SK-N-MC (cell line): ENCODE measurements around the gene COG6.

Experiments used
- DNase-seq: peaks from one replicate; pipeline ENCODE4 v3.0.0-alpha.2; 2011; ENCODE audit warnings: low read depth, low spot score
- H3K27ac ChIP-seq: fragments of 200-600 bp; sonication (generic); 2 replicates; pipeline ENCODE4 v1.5.1; 2016; ENCODE audit warnings: mixed run types
- H3K36me3 ChIP-seq: fragments of 200-600 bp; sonication (generic); 2 replicates; pipeline ENCODE4 v1.6.1; 2017; ENCODE audit warnings: antibody characterized with exemption, low read length, mixed read lengths; ENCODE audit not compliant: insufficient read depth
- H3K4me3 ChIP-seq: fragments of 200-600 bp; sonication (generic); 2 replicates; pipeline ENCODE4 v1.5.1; 2016
- H3K9ac ChIP-seq: fragments of 200-600 bp; sonication (generic); 2 replicates; pipeline ENCODE4 v1.8.0; 2017; ENCODE audit warnings: mixed run types, mixed read lengths; ENCODE audit not compliant: insufficient read length
- H3K9me3 ChIP-seq: fragments of 200-600 bp; sonication (generic); 2 replicates; pipeline ENCODE4 v1.6.1; 2017; ENCODE audit warnings: low read depth, mild to moderate bottlenecking, antibody characterized with exemption, low read length, moderate library complexity, mixed read lengths
- EZH2 ChIP-seq: fragments of 200-600 bp; sonication (generic); IDR thresholded peaks from one replicate; pipeline ENCODE4 v1.6.1; 2017; ENCODE audit warnings: antibody characterized with exemption
- FOXP2 ChIP-seq: optimal IDR thresholded peaks from 2 replicates; pipeline ENCODE3; 2011; ENCODE audit warnings: mild to moderate bottlenecking, moderate library complexity; ENCODE audit not compliant: insufficient read depth; ENCODE audit errors: extremely low read length, control extremely low read depth
- POLR2AphosphoS5 ChIP-seq: IDR thresholded peaks from 2 replicates; pipeline ENCODE4 v1.6.1; 2012; ENCODE audit warnings: mild to moderate bottlenecking, low read depth, low read length, borderline replicate concordance

The COG6 gene

DNA sequence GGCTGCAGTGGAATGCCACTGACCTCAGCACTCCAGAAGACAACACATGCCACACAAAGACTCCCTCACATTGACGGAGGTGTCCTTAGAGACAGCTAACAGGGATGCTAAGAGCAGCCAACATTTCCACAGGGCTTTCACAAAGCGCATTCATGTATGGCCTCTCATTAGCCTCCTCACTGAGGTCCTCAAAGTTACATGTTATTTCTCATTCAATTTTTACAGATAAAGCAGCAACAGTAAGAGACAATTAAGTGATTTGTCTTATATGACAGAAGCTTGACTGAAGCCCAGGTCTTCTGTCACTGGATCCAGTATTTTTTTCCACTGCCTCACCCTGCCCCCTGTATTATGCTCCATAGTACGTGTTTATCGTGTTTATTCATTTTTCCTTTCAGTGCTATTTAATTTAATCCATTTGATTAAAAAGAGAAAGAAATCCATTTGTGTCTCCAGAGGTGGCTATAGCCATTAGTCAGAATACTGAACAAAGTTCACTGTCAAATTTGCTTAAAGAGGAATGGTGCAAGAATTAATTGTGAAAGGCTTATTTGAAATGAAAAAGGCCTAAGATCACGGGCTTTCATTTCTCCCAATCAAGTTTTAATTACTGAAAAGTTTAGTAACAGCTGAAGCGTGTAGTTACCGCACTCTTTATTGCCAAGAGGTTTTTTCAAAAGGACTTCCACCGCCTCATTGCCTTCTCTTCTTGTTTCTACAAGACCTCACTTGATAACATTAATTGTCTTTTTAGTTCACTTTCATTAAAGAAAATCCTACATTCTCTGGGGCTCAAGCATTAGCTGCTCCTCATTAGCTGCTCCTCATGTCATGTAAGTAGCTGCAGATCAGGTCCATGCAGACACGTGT is 115.0 kb downstream of the COG6 start:
- DNase-seq = no peak
- H3K27ac ChIP-seq = no peak overlapping the region
- TF ChIP-seq FOXP2 = no peak
- no peak for TF ChIP-seq POLR2AphosphoS5
- TF ChIP-seq EZH2 = no peak
- no peaks in the 10 kb centered on the region for H3K9me3 ChIP-seq
- H3K4me3 ChIP-seq = no peak overlapping the region
- H3K36me3 ChIP-seq = no peaks in the 10 kb centered on the region
- H3K9ac ChIP-seq = no peak overlapping the region

DNA sequence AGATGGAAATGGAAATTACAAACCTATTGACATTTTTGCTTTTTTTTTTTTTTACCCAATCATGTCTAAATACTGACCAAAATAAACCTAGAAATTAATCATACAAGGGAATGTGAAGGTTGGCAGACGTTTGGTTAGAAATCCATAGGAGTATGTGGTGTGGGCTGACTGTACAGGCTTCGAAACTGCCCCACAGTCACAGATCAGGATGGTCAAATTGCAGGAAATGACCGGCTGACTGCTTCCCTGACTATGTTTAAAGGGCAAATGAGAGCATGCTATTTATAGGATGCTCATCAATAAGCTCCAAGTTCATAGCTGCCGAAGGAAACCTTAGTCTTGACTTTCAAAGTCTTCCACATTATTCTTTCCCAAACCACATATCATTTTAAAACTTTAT is 118.4 kb downstream of the COG6 start:
- no peak for TF ChIP-seq FOXP2
- no peak for TF ChIP-seq EZH2
- TF ChIP-seq POLR2AphosphoS5 = no peak

DNA sequence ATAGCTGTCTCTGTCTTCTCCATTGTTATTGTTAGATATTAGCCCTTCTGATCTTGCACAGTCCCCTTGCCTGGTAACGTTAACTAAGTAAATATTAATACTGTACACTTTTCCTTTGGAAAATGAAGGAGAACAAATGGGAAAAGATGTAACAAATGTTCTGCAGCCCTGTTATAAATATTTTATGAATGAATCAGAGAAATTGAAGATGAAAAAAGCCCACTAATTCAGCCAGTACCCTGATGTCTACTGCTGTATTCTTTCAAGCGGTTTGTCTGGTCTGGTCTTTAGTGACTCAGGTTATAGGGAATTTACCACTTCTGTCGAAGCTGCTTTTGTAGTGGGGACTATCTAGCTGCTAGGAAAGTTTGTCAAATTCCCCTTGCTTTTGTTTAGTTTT is 121.0 kb downstream of the COG6 start:
- no peak for DNase-seq
- H3K9me3 ChIP-seq = no peaks in the 10 kb centered on the region
- no peak overlapping the region for H3K27ac ChIP-seq

More for the DNA sequence above, 118.4 kb downstream of the COG6 start:
- Histone ChIP-seq H3K9ac (no peak overlapping the region), H3K9me3 (no peaks in the 10 kb centered on the region), H3K4me3 (no peak overlapping the region), H3K27ac (no peak overlapping the region), H3K36me3 (no peaks in the 10 kb centered on the region)
- no peak for DNase-seq

DNA sequence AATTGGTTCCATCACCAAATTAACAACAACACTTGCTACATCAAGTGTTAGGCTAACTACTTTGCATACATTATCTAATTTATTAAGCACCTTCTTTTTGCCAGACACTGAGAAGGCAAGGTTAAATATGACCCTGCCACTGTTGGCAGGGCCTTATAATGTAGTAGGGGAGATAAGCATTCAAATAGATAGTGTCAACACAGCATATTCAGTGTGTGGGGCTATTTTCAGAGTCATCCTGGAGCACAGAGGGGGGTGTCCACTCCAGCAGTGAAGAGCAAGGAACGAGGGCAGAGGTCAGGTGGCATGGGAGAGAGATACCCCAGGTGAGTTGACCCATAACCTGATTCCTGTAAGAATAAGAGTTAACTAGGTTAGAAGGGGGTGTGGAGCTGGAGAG is 121.6 kb downstream of the COG6 start:
- DNase-seq = no peak
- Histone ChIP-seq H3K4me3 (no peak overlapping the region), H3K36me3 (no peaks in the 10 kb centered on the region), H3K9ac (no peak overlapping the region), H3K27ac (no peak overlapping the region), H3K9me3 (no peaks in the 10 kb centered on the region)
- TF ChIP-seq EZH2 (no peak), POLR2AphosphoS5 (no peak), FOXP2 (no peak)

More for the DNA sequence above, 121.0 kb downstream of the COG6 start:
- no peak overlapping the region for H3K4me3 ChIP-seq
- no peaks in the 10 kb centered on the region for H3K36me3 ChIP-seq
- no peak for TF ChIP-seq EZH2
- no peak overlapping the region for H3K9ac ChIP-seq

DNA sequence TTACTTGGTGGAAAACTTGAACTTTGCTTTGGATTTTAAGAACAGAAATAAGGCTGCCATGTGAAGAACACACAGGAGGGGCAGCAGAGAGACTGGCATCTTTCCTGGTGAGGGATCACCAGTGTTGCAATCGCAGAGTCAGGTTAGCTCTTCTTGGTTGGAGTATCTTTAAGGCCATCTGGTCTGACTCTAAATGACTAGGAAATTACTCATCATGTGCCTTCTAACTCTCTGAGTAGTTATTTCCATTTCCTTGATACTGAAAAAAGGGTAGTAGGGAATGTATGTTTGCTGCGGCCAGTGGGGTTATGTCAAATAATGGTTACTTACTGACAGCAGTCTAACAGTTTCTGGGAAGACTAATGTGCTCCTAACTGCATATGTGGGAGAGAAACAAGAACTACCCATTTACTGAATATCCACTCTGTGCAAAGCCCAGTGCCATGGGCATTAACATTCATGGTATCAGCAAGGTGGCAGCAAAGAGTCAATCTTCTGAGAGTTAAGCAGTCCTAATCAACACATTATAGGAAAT is 122.1 kb downstream of the COG6 start:
- H3K9ac ChIP-seq = no peak overlapping the region
- DNase-seq = no peak
- TF ChIP-seq FOXP2 = no peak
- no peak for TF ChIP-seq EZH2
- TF ChIP-seq POLR2AphosphoS5 = no peak

DNA sequence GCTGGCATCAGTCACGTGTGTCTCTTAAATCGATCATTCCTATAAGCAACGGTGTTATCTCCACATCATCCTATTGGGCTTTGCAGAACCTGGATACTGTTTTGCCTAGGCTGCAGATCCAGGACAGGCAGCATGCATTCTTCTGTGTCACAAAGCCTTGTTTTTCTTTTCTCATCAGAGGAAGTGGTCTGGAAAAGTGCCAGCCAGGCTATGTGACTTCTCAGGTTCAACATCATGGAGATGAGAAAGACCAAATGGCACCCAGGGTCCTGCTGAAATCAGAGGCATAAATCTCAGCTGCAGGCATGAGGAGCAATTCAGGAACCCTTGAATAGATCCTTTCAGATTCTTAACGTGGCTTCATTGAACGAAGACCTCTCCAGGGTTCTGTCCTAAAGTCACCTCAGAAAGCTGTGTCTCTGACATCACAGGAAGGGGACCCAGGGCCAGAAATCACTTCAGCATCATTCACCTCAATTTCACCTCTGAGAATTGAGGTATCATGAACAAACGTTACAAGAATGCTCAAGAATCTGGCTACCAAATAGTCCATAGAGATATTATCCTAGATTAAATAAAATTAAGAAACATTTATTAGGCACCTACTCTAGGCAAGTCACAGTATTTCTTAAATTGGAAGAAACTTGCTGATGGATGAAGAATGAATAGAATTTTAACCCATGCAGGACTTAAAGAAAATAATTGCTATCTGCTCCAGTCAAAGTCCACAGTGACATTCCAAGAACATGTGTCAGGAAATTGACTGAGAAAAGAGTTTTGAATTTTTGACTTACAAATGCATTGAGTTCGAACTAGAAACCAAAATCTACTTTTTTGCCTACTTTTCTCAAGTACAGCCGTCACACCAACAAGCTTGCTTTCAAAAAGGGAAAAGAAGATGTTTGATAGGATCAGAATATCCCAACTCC is 124.1 kb downstream of the COG6 start:
- no peak overlapping the region for H3K4me3 ChIP-seq
- no peak overlapping the region for H3K9ac ChIP-seq
- TF ChIP-seq FOXP2 = no peak
- TF ChIP-seq EZH2 = no peak
- TF ChIP-seq POLR2AphosphoS5 = no peak
- DNase-seq = no peak
- H3K9me3 ChIP-seq = no peaks in the 10 kb centered on the region
- no peak overlapping the region for H3K27ac ChIP-seq
- no peaks in the 10 kb centered on the region for H3K36me3 ChIP-seq

More for the DNA sequence above, 122.1 kb downstream of the COG6 start:
- no peak overlapping the region for H3K27ac ChIP-seq
- H3K9me3 ChIP-seq = no peaks in the 10 kb centered on the region
- H3K36me3 ChIP-seq = no peaks in the 10 kb centered on the region
- no peak overlapping the region for H3K4me3 ChIP-seq

DNA sequence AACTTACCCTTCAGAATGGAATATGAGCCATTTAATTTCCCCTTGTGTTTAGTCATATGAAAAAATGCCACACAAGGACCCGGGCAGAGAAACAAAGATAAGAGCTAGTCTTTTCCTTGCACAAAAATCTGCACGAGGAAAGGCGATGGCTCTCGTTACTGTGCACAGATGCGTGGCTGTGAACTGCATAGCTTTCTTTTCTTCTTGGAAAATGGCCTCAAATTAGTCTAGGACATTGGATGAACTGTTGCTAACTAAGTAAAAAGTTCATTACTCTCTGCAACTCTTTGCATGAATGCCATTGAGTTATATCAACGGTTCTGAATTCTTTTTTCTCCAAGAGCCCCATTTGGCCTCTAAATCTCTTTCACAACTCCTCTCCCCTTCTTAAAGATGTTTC is 125.2 kb downstream of the COG6 start:
- H3K27ac ChIP-seq = no peak overlapping the region
- TF ChIP-seq FOXP2 (no peak), POLR2AphosphoS5 (no peak), EZH2 (no peak)
- H3K36me3 ChIP-seq = no peaks in the 10 kb centered on the region
- H3K4me3 ChIP-seq = no peak overlapping the region
- DNase-seq = no peak
- no peak overlapping the region for H3K9ac ChIP-seq
- no peaks in the 10 kb centered on the region for H3K9me3 ChIP-seq

DNA sequence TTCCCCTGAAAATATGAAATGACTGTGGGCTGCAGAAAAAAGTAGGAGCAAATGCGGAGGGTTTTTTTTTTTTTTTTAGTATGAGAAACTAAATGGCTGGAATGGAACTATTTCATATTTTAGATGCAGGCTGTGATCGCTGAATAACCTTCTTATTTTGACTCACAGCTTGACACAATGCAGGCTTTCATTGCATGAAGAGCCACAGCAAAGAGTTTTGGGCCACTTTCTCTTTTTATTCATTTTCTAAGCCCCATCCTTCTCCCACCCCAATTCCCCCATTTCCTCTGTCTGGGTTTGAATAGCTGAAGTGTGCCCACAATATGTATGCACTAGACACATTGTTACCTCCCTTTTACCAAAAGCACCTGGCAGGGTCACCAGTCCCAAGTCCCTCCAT is 125.9 kb downstream of the COG6 start:
- no peak overlapping the region for H3K9ac ChIP-seq
- no peaks in the 10 kb centered on the region for H3K36me3 ChIP-seq
- H3K27ac ChIP-seq = no peak overlapping the region
- H3K4me3 ChIP-seq = no peak overlapping the region
- TF ChIP-seq EZH2 (no peak), POLR2AphosphoS5 (no peak), FOXP2 (no peak)
- no peaks in the 10 kb centered on the region for H3K9me3 ChIP-seq
- no peak for DNase-seq
